Measurements from ENCODE around the gene FETUB.
A peak's percentile ranks its signal among the peaks of the same experiment; 100 is the strongest.
"Not testable (repeated sequence)": the region's sequence is repeated elsewhere in the genome, so short reads cannot be mapped to it uniquely, and the experiment has no call there.

Gene FETUB

DNA sequence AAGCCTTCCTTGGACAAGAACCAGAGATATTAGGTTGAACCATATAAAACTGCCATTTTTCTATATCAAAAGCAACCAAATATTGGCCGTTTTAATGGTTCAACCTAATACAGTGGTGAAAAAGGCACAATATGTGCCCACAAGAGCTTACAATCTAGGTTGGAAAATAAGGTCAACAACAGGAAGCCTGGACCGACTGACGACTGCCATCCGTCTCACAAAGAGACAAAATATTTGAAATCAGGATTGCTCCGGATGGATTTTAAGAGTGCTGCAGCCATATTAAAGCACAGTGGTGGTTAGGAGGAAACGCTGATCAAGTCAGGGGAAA is 26.0 kb upstream of the FETUB start:
- DNase-seq, result no peak

DNA sequence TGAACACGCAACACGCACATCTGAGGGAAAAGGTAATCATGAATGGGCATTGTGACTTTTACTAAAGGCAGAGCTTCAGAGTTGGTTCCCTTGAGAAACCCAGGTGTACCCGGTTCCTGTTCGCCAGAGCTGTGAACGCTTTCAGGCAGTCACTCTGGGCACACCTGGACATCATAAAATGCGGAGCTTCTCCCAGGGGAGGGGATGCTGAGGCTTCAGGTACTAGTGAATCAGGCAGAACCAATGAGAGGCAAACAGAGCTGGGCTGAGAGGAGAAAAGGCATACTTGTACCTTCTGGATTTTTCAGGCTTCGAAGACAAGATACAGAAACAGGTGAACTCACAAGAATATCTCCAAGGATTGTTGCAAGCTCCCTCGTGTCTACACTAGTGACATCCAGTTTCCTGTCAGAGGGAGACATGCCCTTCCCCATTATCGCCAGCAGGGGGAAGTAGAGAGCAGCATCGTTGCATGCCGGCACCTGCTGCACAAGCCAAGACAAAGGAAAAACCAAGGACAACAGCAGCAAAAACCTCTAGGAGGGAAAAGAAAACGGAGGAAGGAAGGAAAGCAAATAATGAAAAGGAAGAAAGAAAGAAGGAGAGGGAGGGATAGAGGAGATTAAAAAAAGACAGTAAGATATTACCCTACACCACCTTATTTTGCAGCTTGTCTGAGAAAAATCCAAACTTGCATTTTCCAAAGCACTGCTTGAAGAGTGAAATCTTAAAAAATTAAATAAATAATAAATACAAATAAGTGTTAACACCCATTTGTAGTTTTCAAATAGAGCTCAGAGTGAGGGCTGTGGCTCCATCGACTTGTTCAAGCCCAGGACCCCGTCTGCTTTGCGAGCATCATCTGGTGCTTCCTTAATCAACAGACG is 25.4 kb upstream of the FETUB start:
- DNase-seq, result peak; percentile 64 to 89

DNA sequence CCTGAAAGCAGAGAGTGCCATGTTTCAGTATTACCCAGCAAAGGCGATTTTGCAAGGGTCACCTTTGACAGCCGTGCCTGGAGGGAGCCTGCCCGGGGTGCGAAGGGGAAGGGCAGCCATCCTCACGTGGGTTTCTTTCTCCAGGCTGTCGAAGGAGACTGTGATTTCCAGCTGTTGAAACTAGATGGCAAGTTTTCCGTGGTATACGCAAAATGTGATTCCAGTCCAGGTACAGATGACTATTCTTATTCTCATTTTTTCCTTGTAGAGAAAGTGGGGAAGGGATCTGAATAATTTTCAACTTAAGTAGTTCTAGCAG is 23.9 kb upstream of the FETUB start:
- DNase-seq, result no peak

DNA sequence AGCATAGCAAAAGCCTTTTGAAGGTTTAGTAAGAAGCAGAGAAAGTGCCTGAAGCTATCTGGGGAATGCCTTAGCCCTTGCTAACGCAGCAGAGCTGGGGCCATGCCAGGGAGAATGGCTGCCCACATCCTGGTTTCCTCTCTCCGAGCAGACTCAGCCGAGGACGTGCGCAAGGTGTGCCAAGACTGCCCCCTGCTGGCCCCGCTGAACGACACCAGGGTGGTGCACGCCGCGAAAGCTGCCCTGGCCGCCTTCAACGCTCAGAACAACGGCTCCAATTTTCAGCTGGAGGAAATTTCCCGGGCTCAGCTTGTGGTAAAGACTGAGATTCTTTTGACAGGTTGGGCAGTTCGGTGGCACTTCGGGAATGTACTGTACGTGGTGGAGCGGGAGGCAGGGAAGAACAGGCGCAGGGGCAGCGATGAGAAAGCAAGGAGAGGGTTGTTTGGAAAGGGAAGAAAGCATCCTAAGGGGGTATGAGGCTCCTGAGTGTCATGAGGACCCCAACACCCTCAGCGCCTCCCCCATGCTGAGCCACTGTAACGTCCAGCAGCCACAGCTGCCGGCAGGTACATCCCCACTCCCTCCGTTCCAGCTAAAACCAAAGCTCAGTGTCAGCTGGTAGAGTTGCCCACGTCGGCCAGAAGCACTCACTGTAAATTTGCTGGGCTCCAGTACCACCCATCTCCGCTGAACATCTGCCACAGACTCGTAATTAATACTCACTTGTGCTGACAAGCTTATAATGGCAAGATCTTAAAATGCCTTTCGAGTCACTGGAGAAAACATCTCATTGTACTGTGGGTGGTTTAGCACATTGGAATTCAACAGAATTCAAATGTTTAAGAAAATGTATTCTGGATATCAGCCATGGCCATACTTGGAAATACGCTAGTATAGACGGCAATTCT is 22.9 kb upstream of the FETUB start:
- DNase-seq, result peak; percentile 55 to 77

DNA sequence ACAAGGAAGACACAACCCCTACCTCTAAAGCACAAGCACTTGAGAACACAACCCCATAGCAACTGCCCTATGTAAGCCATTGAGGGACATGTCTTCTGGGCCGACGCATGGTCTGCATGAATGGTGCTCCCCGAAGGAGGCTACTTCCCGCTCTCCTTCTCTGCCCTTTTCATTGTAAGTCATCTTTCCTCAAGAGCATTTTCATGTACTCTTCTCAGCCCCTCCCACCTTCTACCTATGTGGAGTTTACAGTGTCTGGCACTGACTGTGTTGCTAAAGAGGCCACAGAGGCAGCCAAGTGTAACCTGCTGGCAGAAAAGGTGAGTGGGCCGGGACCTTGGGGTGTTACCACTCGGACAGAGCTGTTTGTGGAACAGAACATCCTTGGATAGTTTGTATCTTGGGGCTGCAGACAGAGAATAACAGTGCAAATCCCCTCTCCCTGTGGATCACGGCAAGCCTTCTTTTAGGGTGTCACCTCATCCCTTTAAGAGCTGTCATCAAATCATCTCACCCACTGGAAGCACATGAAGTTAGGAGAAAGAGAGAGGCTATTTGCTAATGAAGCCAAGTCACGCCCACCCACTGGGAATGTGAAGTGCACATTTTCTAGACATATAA is 21.8 kb upstream of the FETUB start:
- DNase-seq, result peak in 1 of 2 experiments; percentile 36

DNA sequence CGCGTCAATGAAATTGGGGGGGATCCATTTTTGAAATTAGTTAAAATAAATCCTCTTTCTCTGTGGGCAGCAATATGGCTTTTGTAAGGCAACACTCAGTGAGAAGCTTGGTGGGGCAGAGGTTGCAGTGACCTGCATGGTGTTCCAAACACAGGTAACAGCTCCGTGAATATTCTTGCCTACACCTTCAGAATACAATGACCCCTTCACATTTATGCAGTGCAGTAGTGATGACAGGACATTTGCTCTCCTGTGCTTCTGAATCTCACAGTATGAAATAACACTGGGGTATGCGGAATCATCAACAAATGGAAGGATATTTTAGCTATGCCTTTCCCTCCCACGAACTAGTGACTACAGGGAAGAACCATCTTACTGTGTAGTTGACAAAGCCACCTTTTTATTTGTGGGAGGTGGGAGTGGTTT is 20.4 kb upstream of the FETUB start:
- DNase-seq, result no peak

DNA sequence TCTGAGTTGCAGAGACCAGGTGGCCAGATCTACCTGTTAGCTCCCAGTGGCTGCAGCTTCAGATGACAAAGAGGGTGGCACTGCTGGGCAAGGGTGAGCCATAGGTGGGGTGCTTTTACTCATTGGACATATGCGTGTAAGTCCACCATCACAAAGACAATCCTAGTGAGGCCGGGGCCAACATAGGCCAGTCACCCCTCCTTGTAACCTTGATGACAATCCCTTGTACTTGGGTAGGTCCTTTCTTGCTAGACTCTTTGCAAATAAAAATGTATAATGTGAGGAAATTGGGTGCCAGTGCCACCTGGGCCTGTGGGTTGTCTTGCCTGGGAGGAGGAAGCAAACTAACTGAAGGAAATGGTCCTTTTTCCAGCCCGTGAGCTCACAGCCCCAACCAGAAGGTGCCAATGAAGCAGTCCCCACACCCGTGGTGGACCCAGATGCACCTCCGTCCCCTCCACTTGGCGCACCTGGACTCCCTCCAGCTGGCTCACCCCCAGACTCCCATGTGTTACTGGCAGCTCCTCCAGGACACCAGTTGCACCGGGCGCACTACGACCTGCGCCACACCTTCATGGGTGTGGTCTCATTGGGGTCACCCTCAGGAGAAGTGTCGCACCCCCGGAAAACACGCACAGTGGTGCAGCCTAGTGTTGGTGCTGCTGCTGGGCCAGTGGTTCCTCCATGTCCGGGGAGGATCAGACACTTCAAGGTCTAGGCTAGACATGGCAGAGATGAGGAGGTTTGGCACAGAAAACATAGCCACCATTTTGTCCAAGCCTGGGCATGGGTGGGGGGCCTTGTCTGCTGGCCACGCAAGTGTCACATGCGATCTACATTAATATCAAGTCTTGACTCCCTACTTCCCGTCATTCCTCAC is 19.7 kb upstream of the FETUB start:
- no peak for DNase-seq

DNA sequence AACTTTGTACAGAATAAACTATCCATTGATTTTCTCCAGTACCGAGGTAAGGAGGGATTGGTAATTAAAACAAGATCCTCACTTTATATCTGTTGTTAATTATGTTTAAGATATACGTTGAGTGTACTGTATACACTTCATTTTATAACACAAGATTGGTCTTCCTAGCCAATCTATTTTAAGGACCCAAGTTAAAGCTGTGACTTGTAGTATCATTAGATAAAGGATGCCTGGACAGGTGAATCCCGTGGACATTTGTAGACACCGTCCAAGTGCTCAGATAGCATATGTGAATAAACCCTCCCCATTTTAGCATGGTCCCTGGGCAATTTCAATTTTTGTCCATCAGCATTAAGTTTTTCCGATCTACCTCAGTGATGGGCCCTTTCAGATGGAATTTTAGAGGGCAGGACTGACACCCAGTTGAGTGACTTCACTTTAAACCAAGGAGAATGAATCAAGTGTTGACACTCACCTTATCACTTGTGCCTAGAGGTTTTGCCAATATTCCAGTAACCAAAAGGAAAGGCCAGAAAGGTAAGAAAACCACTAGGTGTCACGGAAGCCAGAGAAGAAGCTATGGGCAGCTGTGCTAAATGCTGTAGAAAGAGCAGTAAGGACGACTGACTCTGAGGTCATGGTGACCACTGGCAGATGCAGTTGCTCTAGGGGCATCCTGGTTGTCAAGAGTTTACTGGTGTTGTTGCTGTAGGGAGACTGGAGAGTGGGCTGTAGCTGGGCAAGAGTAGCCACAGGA is 18.1 kb upstream of the FETUB start:
- DNase-seq, result no peak

DNA sequence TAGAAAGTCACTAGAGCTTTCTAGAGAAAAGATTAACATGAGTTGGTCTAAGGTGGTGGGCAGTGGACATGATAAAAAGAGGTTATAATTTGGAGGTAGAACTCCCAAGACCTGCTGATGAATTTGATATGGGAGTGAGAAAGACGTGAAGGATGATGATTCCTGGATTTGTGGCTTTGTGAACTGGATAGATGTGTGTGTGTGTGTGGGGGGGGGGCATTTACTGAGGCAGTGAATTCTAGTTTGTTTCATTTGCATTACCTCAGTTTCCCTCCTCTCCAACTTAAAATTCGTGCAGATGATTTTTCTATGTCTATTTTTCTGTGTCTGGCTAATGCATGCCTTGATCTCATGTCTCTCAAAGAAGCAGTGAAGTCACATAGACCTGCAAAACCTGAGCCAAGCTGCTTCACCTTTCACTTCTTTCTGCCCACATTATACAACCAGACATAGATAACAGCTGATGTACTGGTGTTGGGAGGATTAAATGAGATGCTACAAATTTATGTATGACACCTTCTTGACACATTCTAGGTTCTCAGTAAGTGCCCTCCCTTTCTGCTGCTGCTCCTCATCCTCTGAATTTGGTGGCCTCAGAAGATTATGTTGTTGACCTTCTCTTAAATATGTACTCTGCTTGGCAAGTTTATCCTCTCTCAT is 17.4 kb upstream of the FETUB start:
- DNase-seq, result no peak

DNA sequence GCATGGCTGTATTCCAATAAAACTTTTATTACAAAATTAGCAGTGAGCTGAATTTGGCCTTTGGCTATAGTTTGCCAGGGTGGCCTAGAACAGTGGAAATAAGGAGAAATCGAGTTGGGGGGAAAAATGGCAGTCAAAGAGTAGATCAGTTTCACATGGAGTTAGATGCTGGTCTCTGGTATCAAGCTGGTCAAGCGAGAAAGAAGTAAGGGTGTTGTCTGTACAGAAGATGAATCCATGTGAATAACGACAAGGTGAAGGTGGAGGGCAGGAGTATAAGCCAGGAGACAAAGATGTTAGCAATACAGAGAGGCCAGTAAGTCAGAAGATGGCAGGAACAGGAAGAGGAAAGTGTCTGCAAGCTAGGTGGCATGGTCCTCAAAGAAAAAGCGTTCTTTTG is 15.6 kb upstream of the FETUB start:
- no peak for DNase-seq

DNA sequence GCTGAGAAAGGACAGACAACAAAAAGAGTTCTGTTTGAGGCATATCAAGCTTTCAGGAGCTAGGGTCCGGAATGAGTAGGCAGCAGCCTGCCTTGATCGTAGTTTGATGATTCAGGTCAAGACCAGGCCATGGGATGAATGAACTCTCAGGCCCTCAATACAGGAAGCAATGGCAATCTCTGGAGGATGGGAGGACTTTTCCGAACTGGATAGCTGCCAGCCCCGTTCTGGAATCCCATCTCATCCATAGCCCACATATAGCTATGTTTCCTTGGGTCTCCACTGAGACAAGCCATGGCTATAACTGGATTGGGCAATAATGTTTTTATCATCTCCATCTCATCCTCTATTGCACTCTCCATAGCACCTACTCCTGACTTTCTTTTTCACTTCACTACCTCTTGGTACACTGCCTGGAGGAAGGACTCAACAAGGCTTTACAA is 14.6 kb upstream of the FETUB start:
- DNase-seq, result no peak

DNA sequence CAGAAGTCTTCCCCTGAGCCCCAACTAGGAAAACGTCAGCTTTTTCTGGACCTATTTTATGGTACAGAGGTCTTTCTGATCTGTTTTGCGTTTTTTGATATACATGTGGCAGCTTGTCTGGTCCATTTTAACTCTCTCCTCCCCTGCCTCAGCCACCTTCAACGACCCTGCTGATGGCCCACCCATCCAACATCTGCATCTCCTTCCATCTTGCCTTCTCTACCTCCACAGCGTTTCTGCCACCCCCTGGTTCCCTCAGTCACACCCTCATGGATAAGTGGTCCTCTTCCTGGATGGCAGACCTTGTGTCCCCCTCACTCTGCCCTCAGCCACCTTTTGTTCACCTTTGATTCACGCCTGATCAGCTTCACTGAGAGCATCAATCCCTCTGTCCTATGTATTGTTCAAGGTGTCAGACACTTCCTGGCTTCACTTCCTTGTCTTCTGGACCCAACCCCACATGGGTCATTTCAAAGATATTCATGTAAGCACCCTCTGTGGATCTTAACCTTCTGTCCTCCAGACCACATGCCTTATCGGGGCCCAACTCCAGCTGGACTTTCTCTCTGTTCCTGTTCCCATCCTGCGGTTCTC is 13.8 kb upstream of the FETUB start:
- DNase-seq, result no peak

DNA sequence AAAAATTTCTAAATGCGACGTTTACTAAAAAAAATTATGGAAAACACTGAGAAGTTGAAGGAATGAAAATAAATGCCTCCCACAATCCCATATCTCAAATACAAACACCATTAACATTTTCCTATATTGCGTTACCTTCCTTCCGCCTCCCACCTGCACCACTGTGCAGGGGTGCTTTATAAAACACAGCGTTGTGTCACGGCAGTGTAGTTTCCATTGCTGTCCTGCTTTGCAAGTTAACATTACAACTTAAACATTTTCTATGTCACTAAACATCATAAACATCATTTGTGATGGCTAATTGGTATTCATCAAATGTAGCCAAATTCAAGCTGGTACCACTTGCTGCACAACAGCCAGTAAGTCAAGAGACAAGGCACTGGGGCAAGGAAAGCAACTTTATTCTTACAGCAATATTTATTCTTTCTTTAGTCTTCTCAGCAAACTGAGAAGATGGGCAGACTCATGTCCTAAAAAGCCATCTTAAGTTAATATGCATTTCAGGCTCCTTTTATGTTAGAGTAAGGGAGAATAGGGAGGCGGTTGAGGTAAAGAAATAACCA is 12.3 kb upstream of the FETUB start:
- no peak for DNase-seq

DNA sequence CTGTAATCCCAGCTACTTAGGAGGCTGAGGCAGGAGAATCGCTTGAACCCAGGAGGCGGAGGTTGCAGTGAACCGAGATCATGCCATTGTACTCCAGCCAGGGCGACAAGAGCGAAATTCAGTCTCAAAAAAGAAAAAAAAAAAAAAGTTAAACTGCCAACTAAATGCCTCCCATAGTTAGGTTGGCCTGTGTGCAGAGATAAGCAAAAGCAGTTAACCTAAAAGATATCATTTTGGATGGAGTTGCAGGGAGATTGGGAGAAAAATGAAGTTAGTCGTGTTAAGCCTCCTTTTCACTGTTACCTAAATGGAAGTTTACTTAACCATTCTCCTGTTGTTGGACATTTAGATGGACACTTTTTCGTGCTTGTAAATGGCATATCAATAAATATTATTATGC is 11.4 kb upstream of the FETUB start:
- DNase-seq, result no peak

DNA sequence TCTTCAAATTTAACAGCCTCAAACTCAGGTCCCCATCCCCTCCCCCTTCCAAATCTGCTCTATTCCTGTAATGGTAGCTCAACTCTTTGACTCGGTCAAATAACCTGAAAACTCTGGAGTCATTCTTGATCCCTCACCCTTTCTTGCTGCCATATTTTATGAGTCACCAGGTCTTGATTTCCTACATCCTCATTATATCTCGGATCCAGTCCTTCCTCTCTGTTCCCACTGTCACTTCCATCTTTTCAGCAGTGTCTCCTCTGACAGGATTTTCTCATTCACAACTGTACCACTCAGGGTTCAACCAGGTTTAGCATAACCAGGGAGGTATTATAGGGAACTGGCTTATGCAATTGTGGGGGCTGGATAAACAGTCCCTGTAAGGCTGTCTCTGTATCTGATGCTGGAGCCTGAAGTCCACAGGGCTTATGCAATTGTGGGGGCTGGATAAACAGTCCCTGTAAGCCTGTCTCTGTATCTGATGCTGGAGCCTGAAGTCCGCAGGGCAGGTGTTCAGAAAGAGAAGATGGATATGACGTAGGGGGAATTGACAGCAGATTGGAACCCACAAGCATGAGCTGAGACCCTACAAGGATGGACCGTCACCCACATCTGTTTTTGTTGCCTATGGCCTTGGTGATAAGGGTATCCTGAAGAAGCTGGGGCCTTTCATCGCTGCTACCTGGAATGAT is 9.1 kb upstream of the FETUB start:
- no peak for DNase-seq

DNA sequence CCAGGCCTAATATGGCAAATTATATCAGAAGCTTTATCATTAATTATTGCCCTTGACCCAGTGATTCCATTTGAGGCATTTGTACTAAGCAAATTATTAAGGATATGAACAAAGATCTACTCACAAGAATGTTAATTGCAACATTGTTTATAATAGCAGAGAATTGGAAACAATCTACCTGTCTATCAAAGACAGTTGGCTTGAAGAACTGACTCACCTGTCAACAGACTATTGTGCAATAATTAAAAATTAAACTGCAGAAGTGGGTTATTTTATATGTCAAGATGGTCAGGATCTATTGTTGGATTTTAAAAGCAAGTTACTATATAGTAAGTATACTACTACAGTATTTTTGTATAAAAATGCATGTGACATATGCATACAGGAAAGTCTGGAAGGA is 6.7 kb upstream of the FETUB start:
- no peak for DNase-seq

DNA sequence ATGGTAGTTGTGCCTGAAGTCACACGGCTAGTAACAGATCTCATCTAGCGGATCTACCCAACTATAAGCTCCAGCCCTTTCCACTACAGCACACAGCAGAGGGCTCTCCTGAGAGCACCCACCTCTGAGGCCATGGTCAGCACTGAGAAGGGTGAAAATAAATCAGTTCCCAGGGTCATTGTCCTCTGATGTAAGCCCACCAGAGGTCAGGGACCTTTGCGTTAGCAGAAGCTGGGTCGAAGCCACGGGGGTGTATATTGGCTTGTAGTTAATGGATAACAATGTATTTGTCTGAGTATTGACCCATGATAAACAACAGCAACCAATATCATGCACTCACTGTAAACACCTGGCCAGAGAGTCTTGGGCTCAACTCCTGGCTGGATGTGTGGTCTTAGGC is 6.0 kb upstream of the FETUB start:
- DNase-seq, result not testable (repeated sequence)

DNA sequence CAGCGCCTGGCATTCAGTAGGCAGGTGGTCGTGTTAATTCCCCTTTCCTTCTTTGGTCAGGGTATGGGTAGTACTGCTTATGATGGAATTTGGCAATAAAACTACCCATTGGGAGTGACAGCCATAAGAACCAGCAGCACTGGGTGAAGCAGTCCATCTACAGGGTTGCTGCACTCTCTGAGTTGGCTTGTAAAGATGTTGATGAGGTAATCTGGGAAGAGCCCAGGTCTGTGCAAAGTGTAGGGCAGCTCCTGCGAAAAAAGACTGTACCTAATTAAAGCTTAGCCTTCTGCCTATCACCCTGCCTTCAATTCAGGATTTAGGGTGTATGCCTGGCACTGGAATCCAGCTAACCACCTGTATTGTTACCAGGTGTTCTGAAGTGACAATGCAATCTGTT is 4.7 kb upstream of the FETUB start:
- no peak for DNase-seq

DNA sequence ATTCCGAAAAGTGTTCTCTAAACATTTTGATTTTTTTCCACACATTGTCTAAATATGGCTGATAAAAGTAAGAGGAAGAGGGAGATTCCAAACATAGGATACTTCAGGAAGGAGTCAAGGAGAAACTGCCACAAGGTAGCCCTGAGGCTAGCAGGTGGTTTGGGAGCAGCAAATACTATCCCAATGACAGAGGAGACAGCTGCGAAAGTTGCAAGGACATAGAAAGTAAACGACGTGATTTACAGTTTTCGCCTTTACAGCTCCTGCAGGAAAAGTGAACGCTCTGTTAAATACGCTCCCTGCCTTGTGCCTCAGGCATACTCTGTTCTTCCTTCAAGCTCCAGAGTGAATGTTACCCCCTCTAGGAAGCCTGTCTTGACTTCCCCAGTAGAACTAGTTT is 3.7 kb upstream of the FETUB start:
- no peak for DNase-seq

DNA sequence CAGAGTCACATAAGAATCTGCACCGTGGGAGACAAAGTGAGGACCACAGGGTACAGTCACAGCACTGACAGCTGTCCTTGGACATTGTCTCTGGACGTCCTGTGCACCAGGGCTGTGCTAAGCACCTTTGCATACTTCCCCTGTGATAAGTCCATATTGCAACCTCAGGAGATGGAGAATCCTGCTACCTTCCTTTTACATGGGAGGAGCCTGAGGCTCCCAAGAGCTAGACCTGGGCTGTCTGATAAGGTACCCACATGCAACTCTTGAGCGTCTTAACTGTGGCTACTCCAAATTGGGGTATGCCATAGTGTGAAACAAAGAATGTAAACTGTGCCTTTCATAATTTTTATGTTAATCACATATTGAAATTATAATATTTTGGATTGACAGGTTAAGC is 2.5 kb upstream of the FETUB start:
- no peak for DNase-seq

All from NCI-H187 (cell line).